ENCODE data around the gene IKZF4.
A peak's percentile ranks its signal among the peaks of the same experiment; 100 is the strongest.
"Not testable (repeated sequence)": the region's sequence is repeated elsewhere in the genome, so short reads cannot be mapped to it uniquely, and the experiment has no call there.

Gene IKZF4

GRCh38 chr12:55997535-55997859 lies 23.3 kb upstream of the IKZF4 start:
- H3K4me3 ChIP-seq (ENCODE audit: low read depth, low read length), result peak overlapping the region; percentile 97

- H3K4me3 ChIP-seq (ENCODE audit: low read depth, low read length), result not testable (repeated sequence)
These were observed 21.3 kb upstream of the IKZF4 start for GRCh38 chr12:55999522-55999921.

GRCh38 chr12:55999999-56000540 lies 20.8 kb upstream of the IKZF4 start:
- H3K4me3 ChIP-seq (ENCODE audit: low read depth, low read length), result not testable (repeated sequence)

GRCh38 chr12:56001487-56002100 lies 19.2 kb upstream of the IKZF4 start:
- H3K4me3 ChIP-seq (ENCODE audit: low read depth, low read length), result no peak overlapping the region

GRCh38 chr12:56003376-56003775 lies 17.5 kb upstream of the IKZF4 start:
- not testable (repeated sequence) for H3K4me3 ChIP-seq (ENCODE audit: low read depth, low read length)

- H3K4me3 ChIP-seq (ENCODE audit: low read depth, low read length), result no peak overlapping the region
These were observed 16.6 kb upstream of the IKZF4 start for GRCh38 chr12:56004211-56004610.

GRCh38 chr12:56007564-56008559 lies 13.0 kb upstream of the IKZF4 start:
- peak overlapping the region; percentile 75 for H3K4me3 ChIP-seq (ENCODE audit: low read depth, low read length)

- no peak overlapping the region for H3K4me3 ChIP-seq (ENCODE audit: low read depth, low read length)
These were observed 10.7 kb upstream of the IKZF4 start for GRCh38 chr12:56010111-56010570.

GRCh38 chr12:56011509-56012090 lies 9.2 kb upstream of the IKZF4 start:
- no peak overlapping the region for H3K4me3 ChIP-seq (ENCODE audit: low read depth, low read length)

- no peak overlapping the region for H3K4me3 ChIP-seq (ENCODE audit: low read depth, low read length)
These were observed 7.4 kb upstream of the IKZF4 start for GRCh38 chr12:56013482-56013881.

- H3K4me3 ChIP-seq (ENCODE audit: low read depth, low read length), result no peak overlapping the region
These were observed 6.6 kb upstream of the IKZF4 start for GRCh38 chr12:56014205-56014604.

GRCh38 chr12:56017181-56017580 lies 3.7 kb upstream of the IKZF4 start:
- H3K4me3 ChIP-seq (ENCODE audit: low read depth, low read length), result no peak overlapping the region

- H3K4me3 ChIP-seq (ENCODE audit: low read depth, low read length), result no peak overlapping the region
These were observed 2.5 kb upstream of the IKZF4 start for GRCh38 chr12:56018356-56018755.

GRCh38 chr12:56021889-56022497 lies 1.1 kb downstream of the IKZF4 start:
- peak overlapping the region; percentile 33 for H3K4me3 ChIP-seq (ENCODE audit: low read depth, low read length)

GRCh38 chr12:56028511-56029165 lies 7.8 kb downstream of the IKZF4 start:
- H3K4me3 ChIP-seq (ENCODE audit: low read depth, low read length), result no peak overlapping the region

GRCh38 chr12:56029166-56029519 lies 8.3 kb downstream of the IKZF4 start:
- H3K4me3 ChIP-seq (ENCODE audit: low read depth, low read length), result no peak overlapping the region

GRCh38 chr12:56029666-56030293 lies 8.9 kb downstream of the IKZF4 start:
- H3K4me3 ChIP-seq (ENCODE audit: low read depth, low read length), result no peak overlapping the region

GRCh38 chr12:56031987-56032386 lies 11.1 kb downstream of the IKZF4 start:
- H3K4me3 ChIP-seq (ENCODE audit: low read depth, low read length), result no peak overlapping the region

GRCh38 chr12:56034586-56035332 lies 13.9 kb downstream of the IKZF4 start:
- no peak overlapping the region for H3K4me3 ChIP-seq (ENCODE audit: low read depth, low read length)

- no peak overlapping the region for H3K4me3 ChIP-seq (ENCODE audit: low read depth, low read length)
These were observed 16.3 kb downstream of the IKZF4 start for GRCh38 chr12:56037161-56037560.
